ENCODE measurements around the gene STEAP2. TPM values are rescaled to one million over a fixed set of nuclear protein-coding genes. Genes with fewer than 3 reads are reported as not detected.
"Not testable (repeated sequence)": the region's sequence is repeated elsewhere in the genome, so short reads cannot be mapped to it uniquely, and the experiment has no call there.

Gene STEAP2
- total RNA-seq, 1 donor from 2014 or later = 2.4 TPM

DNA sequence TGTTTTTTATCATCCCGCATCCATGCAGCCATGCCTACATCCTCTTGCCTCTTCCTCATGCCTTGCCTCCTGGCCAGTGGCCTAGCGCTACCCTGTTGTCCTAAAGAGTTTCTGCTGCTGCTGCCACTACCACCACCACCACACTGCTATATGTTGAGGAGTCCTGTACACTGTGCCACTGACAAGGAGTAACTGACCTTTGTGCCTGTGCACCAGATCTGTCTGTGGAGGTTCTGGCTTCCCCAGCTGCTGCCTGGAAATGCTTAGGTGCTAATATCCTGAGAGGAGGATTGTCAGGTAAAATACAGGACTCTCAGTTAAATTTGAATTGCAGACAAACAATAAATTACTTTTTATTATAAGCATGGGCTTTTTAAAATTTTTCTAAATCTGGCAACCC is 26.5 kb downstream of the STEAP2 start:
- ATAC-seq = no peak

- no peak for ATAC-seq
Measured at GRCh38 chr7:90238583-90238982, 27.0 kb downstream of the STEAP2 start.

GRCh38 chr7:90239050-90239449 is 27.5 kb downstream of the STEAP2 start:
- no peak for ATAC-seq

DNA sequence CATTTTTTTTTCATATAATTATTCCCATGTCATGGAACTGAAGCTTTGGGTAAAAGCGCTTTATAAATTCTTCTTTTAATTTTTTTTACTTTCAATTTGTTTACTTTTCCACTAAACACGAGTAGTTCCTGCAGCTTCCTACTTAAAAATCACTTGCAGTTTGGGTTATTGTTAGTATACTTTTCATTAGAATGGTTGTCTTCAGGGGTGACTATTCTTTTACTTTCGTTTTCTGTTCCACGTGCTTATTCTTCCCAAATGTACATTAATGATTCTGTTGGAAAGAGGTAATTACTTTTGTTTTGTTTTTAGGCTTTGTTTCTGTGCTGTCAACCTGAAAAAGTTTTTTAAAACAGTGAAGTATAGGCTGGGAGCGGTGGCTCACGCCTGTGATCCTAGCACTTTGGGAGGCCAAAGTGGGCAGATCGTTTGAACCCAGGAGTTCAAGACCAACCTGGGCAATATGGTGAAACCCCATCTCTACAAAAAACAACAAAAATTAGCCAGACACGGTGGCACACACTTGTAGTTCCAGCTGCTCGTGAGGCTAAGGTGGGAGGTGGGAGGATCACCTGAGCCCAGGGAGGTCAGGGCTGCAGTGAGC is 28.2 kb downstream of the STEAP2 start:
- no peak for ATAC-seq

DNA sequence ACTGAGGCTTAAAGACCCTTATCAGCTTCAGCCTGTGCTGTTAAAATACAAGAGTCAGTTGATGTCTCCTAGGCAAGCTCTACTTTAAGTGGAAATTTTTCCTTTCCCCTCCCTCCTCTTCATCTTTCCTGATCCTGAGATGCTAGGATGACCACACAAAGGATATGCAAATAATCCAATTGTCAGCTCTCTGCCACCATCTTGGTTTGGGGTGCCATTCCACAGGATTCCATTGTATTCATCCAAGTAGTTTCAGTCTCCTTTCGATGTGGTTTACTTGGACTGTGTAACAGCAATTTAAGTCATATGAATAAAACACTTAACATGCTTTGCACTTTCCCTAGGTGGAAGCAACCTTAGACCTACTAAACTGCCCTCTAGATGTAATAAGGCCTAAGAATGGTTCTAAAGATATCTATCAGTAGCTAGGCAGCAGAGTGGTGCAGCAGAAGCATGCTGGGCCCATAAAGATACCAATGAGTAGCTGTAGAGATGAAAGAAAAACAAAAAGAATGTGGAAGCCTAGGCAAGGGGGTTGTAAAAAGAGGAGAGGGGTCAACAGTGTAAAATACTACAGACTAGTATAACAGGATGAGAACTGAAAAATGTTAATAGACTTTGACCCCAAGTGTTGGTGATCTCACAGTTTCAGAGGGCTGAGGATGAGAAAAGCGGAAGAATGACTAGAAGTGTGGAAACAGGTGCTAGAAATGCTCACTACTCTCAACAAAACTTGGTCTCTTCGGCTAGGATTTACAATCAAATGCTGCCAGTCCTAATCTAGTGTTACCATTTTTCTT is 31.0 kb downstream of the STEAP2 start:
- no peak for ATAC-seq

DNA sequence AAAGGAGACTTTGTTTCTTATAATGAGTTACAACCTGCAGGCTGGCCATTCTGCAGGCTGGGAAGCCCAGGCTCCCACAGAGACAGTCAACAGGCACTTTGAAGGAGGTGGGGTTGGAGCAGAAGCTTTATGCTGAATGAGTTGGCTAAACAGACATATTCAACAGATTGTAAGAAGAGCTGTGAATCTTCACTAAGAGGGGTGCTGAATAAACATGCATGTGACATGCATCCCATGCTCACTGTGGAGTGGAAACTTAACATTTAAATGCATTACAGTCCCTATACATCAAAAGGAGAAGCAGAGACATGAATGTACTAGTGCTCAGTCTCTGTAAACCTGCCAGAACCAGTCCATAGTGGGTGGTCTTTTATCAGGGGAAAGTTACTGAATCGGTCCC is 32.0 kb downstream of the STEAP2 start:
- no peak for ATAC-seq

DNA sequence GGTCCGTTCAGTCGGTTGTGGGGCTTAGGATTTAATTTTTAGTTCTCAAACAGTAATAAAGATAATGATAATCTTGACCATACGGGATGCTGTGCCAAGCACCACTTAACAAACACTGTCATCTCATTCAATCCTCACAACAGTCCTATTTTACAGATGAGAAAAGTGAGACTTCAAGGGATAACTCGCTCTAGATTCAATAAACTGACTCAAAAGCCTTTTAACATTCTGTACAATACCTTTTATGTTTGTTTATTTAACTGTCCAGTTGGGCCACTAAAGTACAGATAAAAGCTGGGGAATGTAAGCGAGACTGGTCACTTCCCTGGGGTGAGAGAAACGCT is 33.0 kb downstream of the STEAP2 start:
- no peak for ATAC-seq

DNA sequence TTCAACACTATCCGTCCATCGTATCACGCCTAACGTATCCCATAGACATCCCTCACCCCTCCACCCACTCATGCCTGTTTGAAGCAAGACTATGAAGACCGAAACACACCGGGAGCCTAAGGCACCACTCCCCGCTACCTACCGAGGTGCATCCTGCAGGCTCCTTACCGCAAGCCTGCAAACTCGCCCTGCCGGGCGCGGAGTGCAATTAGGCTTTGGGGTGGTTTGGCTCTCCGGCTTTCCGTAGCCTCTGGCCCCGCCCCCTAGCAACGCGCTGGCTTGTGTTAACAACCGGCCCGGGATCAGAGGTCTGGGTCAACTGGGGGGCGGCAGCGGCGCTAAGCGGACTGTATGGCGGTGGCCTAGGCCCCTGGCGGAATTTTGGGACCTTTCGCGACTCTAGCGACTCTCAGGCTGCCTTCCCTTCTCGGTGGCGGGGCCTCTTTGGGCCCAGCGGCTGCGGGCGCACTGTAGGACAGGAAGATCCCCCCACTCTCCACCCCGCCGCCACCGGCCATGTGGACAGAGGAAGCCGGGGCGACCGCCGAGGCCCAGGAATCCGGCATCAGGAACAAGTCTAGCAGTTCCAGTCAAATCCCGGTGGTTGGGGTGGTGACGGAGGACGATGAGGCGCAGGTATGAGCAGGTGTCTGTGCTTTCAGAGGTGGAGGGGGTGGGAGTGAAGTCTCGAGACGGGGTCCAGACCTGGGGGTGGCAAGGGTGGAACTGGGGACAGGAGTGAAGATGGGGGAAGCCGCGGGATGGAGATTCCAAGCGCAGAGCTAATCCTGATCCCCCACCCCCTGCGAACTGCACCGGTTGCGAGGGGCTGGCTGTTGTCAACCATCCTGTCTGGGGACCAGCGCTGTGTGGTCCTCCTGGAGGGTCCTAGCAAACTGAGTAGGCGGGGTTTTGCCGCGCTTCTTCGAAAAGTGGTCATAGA is 33.6 kb downstream of the STEAP2 start, which contains the start of gene CFAP69:
Gene CFAP69, plus strand, starts transcription at position 266 of the 943 bp plus-strand sequence. Its CDS starts 251 bp downstream, at position 517.
- ATAC-seq = peak; percentile 98

- no peak for ATAC-seq
Measured at GRCh38 chr7:90246171-90246570, 34.6 kb downstream of the STEAP2 start.

DNA sequence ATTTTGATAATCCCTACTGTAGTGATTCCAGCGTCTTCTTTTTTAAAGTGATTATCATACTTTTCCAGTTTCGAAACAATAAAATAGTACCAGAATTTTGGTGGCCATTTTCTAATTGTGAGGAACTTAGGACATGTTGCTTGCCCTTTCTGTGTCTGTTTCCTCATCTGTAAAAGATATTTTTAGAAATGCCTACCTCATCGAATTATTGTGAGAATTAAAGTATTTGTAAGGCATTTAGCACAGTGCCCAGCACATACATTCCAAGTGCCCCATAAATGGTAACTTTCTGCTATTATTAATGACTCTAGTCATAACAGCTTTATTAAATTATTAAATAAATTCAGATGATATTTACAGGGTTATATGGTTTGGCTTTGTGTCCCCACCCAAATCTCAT is 37.2 kb downstream of the STEAP2 start:
- ATAC-seq = no peak

DNA sequence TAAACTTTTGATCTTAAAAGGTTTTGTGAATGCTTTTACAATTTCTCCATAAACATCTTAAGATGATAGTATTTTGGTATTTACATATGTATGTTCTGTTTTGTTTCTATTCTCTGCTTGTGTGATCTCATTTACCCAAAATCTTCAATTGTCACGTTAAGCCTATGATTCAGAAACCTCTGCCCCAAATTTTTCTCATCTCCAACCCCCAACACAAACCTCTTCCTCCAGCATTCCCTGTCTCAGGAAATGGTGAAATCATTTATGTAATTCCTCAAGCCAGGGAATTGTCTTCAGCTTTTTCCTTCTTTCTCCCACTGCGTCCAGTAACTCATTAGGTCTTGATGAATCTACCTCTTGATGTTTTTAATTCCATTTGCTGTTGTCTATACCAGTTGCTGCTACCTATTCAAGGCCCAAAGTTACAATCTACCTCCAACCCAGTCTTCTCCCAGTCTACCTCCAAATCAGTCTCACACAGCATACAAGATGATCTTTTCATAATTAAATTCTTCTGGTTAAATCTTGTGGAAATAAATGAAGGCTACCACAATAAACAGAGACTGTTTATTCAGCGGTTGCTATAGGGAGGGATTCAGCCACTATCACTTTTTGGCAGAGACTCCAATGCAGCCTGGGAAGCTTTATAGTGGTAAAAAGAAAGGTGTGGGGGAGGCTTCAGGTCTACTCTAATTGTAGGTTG is 39.2 kb downstream of the STEAP2 start:
- ATAC-seq = no peak

DNA sequence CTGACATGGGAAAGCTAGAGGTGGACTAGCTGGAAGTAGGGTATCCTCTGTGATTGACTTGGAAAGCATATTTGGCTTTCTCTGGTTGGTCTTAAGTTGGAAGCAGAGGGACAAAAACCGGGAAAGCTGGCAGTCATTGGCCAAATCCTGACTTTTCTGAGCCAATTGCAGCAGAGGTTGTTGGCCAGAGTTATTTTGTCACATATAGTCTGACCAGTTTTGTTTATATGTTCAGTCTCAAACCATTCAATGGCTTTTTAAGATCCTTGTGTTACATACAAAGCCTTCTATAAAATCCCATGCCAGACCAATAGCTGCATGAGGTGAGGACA is 39.7 kb downstream of the STEAP2 start:
- no peak for ATAC-seq

DNA sequence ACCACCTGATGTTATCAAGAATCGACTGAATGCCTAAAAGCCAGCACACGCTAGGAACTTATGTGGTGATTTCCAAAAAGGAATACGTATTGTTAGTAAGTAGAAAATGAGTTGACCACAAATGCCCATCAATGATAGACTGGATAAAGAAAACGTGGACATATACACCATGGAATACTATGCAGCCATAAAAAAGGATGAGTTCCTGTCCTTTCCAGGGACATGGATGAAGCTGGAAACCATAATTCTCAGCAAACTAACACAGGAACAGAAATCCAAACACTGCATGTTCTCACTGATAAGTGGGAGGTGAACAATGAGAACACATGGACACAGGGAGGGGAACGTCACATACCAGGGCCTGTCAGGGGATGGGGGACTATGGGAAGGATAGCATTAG is 44.5 kb downstream of the STEAP2 start:
- ATAC-seq = not testable (repeated sequence)

- no peak for ATAC-seq
Measured at GRCh38 chr7:90256778-90257177, 45.2 kb downstream of the STEAP2 start.

DNA sequence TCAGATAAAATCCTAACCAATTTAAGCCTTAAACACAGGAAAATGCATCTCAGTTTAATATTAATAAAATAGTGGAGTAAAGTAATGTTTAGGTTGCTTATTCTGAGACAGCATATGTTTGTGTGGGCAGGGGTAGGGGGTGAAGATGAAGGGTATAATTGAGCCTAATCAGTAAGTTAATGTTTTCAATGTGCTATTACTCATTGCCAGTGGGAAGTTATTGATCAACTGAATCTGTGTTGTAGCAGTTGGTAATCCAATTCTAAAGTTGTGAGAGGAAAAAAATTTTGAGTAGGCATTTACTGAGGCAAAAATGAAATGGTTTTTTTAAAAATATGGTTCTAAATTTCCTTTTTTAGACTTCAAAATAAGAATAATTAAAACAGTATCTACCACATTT is 49.9 kb downstream of the STEAP2 start:
- no peak for ATAC-seq

- peak; percentile 59 for ATAC-seq
Measured at GRCh38 chr7:90262438-90262837, 50.9 kb downstream of the STEAP2 start.

GRCh38 chr7:90266808-90267207 is 55.3 kb downstream of the STEAP2 start:
- ATAC-seq = no peak

DNA sequence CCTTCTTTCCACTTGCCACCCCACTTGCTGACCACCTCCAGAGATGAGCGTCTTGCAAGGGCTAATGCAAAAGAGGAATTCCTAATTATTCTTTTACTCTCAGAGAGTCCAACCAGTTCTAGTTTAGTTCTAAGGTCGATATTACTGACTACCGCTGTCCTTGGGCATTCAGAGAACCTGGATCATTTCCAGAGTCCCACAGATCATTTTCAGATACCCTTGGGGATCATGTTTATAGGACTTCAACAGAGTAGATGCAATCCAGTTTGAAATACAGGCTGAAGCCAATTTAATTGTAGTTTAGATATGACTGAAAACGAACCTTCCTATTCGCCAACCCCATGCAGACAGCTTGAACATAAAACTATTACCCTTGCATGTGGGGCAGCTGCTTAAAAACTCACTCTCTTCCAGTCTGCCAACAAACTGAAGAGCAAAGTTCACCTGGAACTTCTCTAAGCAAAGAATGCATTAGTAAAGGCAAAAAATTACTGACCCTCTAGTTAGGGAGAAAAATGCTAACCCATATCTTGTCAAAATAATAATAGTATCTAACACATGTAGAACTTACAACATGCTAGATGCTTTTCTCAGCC is 55.8 kb downstream of the STEAP2 start:
- no peak for ATAC-seq

- ATAC-seq = no peak
Measured at GRCh38 chr7:90269163-90269562, 57.6 kb downstream of the STEAP2 start.

DNA sequence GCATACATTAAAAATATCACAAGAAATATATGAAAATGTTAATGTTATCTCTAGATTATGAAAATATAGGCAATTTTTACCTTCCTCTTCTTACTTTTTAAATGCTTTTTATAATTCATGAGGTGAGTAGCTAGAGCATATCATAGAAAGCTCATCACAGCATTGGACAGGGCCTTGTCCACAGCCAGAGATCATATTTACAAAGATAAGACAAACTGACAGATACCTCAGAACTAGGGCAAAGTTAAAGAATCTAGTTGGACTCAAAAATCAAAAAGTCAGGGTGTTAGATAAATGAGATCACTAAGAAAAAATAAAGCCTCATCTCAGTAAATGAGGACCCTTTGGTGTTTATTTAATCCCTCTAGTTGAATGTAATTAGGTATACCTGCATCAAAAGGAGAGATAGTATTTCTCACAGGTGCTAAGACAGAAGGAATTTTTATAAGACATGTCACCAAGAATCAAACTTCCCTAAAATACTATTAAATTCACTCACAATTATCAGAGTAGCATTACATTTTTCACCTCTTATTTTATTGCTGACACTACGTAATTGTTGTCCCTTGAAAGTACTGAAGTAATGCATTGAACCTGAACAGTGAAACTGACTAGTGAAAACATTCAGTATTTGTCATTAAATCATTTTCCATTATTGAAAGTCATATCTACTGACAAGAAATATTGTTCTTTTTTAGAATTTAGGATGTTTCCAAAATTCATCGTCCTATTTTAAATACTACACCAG is 59.1 kb downstream of the STEAP2 start:
- no peak for ATAC-seq

- ATAC-seq = no peak
Measured at GRCh38 chr7:90271753-90272152, 60.2 kb downstream of the STEAP2 start.

- no peak for ATAC-seq
Measured at GRCh38 chr7:90272242-90272641, 60.7 kb downstream of the STEAP2 start.

Measured in esophagus mucosa (tissue), 1 donor.